Neural crest cell (in vitro differentiated cells): ENCODE measurements around the gene TEX14. TPM values are rescaled to one million over a fixed set of nuclear protein-coding genes. Genes with fewer than 3 reads are reported as not detected.
"Not testable (repeated sequence)": the region's sequence is repeated elsewhere in the genome, so short reads cannot be mapped to it uniquely, and the experiment has no call there.

ENCODE experiments used
- DNase-seq: peaks from one replicate; pipeline ENCODE4 v3.0.0; 2021; ENCODE audit warnings: low read depth, mixed read lengths, low spot score
- H3K27ac Mint-ChIP-seq: one replicate; pipeline ENCODE4 v1.8.0; 2021; ENCODE audit warnings: mild to moderate bottlenecking, mixed read lengths; ENCODE audit not compliant: unreplicated experiment
- H3K27me3 Mint-ChIP-seq: 2 replicates; pipeline ENCODE4 v1.8.0; 2021; ENCODE audit warnings: low read depth, mild to moderate bottlenecking, mixed read lengths
- H3K36me3 Mint-ChIP-seq: 2 replicates; pipeline ENCODE4 v1.8.0; 2021; ENCODE audit warnings: low read depth, mild to moderate bottlenecking, mixed read lengths
- H3K4me1 Mint-ChIP-seq: 2 replicates; pipeline ENCODE4 v1.8.0; 2021; ENCODE audit warnings: mixed read lengths
- H3K4me3 Mint-ChIP-seq: one replicate; pipeline ENCODE4 v1.8.0; 2021; ENCODE audit warnings: mild to moderate bottlenecking, mixed read lengths
- H3K9me3 Mint-ChIP-seq: 2 replicates; pipeline ENCODE4 v1.8.0; 2021; ENCODE audit warnings: mixed read lengths
- CTCF ChIP-seq: fragments of 200-600 bp; sonication (generic); conservative IDR thresholded peaks from 2 replicates; pipeline ENCODE4 v1.5.0; 2021; ENCODE audit warnings: antibody characterized with exemption, mild to moderate bottlenecking
- total RNA-seq: library from RNA; stranded (reverse); gene quantifications from 2 replicates; pipeline ENCODE4 v1.2.1, GENCODE V29; 2021

Gene TEX14
- total RNA-seq, 1 donor from 2014 or later = 0.21 TPM

DNA sequence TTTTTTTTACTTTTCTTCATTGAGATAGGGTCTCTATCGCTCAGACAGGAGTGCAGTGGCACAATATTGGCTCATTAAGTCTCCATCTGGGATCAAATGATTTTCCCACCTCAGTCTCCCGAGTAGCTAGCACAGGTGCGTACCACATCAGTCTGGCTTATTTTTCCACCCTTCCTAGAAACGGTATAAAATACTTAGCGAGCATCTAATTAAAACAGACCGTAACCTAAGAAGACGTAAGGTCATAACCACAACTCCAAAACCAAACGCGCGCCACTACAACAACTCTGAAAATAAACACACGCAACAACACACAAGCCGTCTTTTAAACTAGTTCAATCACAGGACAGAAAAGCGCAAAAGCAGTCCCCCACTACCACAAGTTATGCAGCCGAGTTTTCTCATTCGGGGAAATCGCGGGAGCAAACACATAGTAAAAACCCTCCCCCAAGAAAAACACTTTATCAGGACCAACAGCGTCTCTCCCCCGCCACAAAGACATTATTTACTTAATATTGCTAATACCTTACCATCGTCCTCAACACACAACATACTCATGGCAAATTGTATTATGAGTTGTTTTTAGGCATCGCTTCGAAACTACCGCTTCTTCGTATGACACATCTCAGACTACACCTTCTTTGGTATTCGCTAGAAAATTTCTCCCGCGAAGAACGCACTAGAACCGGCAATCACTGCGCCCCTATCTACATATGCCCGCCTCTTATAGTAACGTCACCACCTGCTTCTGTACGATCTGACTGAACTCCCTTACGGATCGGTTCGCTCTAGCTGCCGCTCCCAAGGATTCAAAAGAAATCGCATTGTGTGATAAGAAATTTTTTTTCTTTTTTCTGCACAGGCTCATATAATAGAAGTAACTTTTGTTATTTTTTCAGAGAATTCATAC, 32.8 kb downstream of the TEX14 start:
- peak overlapping the region; percentile 100 for H3K27ac Mint-ChIP-seq
- no peak for TF ChIP-seq CTCF
- H3K4me1 Mint-ChIP-seq = peaks cover 15% of the 10 kb centered on the region
- H3K36me3 Mint-ChIP-seq = peaks cover 5% of the 10 kb centered on the region
- H3K4me3 Mint-ChIP-seq = peak overlapping the region; percentile 92
- H3K27me3 Mint-ChIP-seq = peaks cover 7% of the 10 kb centered on the region
- peak; percentile 88 for DNase-seq
- peaks cover 5% of the 10 kb centered on the region for H3K9me3 Mint-ChIP-seq

DNA sequence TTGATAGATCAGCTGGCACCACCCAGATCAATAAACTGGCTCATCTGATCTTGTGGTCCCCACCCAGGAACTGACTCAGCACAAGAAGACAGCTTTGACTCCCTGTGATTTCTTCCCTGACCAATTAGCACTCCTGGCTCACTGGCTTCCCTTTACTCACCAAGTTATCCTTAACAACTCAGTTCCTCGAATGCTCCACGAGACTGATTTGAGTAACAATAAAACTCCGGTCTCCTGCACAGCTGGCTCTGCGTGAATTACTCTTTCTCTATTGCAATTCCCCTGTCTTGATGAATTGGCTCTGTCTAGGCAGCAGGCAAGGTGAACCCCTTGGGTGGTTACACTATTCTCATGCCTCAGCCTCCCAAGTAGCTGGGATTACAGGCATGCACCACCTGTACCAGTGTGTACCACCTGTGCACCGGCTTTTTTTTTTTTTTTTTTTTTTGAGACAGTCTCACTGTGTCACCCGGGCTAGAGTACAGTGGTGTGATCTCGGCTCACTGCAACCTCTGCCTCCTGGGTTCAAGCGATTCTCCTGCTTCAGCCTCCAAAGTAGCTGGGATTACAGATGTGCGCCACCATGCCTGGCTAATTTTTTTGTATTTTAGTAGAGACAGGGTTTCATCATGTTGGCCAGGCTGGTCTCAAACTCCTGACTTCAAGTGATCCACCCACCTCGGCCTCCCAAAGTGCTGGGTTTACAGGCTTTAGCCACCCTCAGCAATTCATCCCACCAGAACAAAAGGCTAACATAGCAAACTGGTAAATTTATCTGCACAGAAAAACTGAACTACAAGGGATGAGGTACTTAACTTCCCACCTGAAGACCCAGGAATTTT, 33.7 kb downstream of the TEX14 start:
- not testable (repeated sequence) for H3K36me3 Mint-ChIP-seq, H3K9me3 Mint-ChIP-seq, H3K27me3 Mint-ChIP-seq, H3K27ac Mint-ChIP-seq
- Mint-ChIP-seq H3K4me3 (peak overlapping the region; percentile 92), H3K4me1 (peaks cover 15% of the 10 kb centered on the region)
- DNase-seq = peak; percentile 8

GRCh38 chr17:58648236-58648635, 43.6 kb downstream of the TEX14 start:
- no peaks in the 10 kb centered on the region for H3K27me3 Mint-ChIP-seq
- no peak overlapping the region for H3K27ac Mint-ChIP-seq
- no peak for DNase-seq
- no peaks in the 10 kb centered on the region for H3K9me3 Mint-ChIP-seq
- H3K36me3 Mint-ChIP-seq = no peaks in the 10 kb centered on the region
- no peak overlapping the region for H3K4me3 Mint-ChIP-seq
- TF ChIP-seq CTCF = no peak
- no peaks in the 10 kb centered on the region for H3K4me1 Mint-ChIP-seq

- H3K4me1 Mint-ChIP-seq = no peaks in the 10 kb centered on the region
- no peak for DNase-seq
- no peak for TF ChIP-seq CTCF
- no peak overlapping the region for H3K27ac Mint-ChIP-seq
- H3K27me3 Mint-ChIP-seq = no peaks in the 10 kb centered on the region
- no peaks in the 10 kb centered on the region for H3K36me3 Mint-ChIP-seq
- no peak overlapping the region for H3K4me3 Mint-ChIP-seq
- no peaks in the 10 kb centered on the region for H3K9me3 Mint-ChIP-seq
Measured at GRCh38 chr17:58643147-58643546, 48.7 kb downstream of the TEX14 start.

- DNase-seq = no peak
- H3K27me3 Mint-ChIP-seq = no peaks in the 10 kb centered on the region
- H3K4me3 Mint-ChIP-seq = no peak overlapping the region
- H3K9me3 Mint-ChIP-seq = no peaks in the 10 kb centered on the region
- H3K27ac Mint-ChIP-seq = no peak overlapping the region
- H3K36me3 Mint-ChIP-seq = no peaks in the 10 kb centered on the region
- no peak for TF ChIP-seq CTCF
- H3K4me1 Mint-ChIP-seq = no peaks in the 10 kb centered on the region
Measured at GRCh38 chr17:58641887-58642311, 49.9 kb downstream of the TEX14 start.
